Activated T-cell treated with anti-CD3 and anti-CD28 coated beads for 24 hours (primary cell): Measurements from ENCODE around the gene VAV3.
"Not testable (repeated sequence)": the region's sequence is repeated elsewhere in the genome, so short reads cannot be mapped to it uniquely, and the experiment has no call there.

Source experiments
- DNase-seq: peaks from one replicate; pipeline ENCODE4 v3.0.0-alpha.2; 2020; ENCODE audit warnings: low read depth

VAV3 gene

DNA sequence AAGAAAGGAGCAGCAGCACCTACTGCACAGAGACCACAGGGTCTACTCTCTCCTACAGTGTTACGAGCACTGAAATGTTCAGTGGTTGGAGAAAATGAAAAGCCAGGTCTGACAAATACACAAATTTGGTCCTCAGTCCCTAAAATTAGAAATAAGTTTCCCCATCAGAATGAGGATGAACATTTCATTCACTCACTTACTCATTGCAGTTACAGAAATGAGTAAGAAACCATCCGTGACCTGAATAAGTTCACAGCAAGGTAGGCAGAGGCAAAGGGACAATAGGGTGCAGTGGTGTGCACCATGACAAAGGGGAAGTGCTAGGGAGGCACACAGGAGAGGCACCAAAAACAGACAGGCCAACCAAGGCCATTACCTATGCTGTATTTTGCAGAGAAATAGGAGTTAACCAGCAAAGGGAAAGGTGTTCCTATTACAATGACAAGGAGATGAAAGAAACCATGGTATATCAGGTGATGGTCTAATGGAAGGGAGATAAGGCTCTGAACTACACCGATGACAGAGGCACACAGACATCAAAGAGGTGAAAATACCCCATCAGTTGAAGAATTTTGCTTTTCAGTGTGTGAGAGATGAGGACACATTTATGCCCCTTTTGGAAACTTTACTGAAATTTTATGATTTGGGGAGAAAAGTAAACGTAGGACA, 29.4 kb downstream of the VAV3 start:
- peak; percentile 39 for DNase-seq

DNA sequence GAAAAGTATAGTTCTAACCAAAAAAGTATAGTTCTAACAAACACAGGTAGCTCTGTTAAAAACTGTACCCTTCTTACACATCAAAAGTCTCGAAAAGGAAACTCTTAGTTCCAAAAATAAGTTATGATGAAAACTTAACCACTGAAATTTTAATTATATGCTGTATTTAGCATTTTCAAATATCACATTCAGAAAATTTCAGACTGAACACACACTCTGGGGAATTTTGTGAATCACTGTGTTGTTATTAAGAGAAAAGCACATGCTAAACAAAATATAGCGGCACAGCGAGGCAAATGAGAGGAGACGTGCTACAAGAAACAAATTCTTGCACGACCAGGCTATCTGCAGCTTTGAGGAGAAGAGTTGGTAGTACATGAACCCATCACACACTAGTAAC, 30.4 kb downstream of the VAV3 start:
- peak; percentile 7 for DNase-seq

DNA sequence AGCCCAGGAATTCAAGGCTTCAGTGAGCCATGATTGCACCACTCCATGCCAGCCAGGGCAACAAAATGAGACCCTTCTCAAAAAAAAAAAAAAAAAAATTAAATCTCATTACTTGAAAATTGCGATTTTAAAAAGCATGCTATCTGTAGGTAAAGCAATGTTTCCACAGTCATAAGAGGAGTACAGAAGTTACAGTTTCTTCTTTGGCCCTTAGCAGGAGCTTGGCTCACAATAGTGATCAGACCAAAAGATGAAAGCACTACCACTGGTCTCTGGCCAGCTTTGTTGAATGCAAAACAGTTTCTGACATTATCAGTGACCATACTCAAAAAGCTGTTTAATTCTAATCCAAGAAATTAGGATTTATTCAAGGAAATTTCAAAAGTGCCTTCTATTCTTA, 31.2 kb downstream of the VAV3 start:
- DNase-seq: no peak

DNA sequence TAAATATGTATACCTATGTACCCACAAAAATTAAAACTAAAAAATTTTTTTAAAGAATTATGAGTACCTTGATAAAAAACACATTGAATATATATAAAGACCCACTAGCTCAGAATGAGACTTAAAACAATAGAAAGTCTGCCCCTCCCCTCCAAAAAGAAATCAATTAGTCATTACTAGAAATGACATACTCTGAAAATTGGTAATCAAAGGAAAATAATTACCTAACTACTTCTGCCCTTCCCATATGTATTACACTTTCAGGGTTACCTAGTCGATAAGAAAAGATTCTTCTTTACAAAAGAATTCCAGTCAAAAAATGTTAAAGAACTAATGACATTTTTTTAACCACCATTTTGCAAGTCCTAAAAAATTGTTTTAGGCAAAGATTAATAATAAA, 34.7 kb downstream of the VAV3 start:
- no peak for DNase-seq

DNA sequence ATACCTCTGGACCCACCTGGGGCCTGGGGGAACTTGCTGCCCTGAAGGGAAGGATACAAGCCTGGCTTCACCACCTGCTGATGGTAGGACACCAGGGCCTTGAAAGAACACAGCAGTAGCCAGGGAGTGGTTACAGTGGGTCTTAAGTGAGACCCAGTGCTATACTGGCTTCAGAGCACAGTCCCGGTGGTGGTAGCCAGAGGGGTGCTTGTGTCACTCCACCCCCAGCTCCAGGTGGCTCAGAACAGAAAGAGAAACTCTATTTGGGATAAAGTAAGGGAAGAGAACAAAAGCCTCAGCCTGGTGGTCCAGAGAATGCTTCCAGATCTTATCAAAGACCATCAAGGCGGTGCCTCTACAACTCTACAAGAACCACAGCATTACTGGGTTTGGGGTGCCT, 37.2 kb downstream of the VAV3 start:
- no peak for DNase-seq

DNA sequence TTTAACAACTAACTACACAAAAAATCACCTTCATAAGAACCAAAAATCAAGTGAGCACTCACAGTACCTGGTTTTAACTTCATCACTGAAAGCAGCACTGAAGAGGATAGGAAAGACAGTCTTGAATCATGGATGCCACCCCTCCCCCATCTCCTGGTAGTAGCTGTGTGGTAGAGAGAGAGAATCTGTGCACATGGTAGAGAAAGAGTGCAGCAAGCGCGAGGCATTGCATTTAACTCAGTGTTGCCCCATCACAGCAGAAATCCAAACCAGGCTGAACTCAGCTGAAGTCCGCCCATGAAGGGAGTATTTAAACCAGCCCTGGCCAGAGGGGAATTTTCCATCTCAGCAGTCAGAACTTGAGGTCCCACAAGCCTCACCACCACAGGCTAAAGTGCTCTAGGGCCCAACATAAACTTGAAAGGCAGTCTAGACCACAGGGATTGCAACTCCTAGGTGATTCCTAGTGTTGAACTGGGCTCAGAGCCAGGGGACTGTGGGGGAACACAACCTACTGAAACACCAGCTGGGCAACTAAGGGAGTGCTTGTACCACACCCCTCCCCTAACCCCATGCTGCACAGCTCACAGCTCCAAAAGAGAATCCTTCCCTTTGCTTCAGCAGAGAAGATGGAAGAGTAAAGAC, 38.4 kb downstream of the VAV3 start:
- DNase-seq: no peak

DNA sequence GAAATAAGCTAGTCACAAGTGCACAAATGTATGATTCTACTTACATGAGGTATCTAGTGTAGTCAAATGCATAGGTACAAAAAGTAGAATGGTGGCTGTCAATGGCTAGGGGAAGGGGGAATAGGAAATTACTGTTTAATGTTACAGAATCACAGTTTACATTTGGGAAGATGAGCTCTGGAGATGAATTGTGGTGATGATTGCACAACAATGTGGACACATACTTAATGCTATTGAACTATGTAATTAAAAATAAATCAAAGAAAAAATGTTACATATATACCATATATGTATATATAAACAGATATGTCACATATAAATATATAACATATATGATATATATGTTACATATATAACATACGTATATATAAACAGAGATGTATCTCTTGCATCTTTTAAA, 39.4 kb downstream of the VAV3 start:
- no peak for DNase-seq

DNA sequence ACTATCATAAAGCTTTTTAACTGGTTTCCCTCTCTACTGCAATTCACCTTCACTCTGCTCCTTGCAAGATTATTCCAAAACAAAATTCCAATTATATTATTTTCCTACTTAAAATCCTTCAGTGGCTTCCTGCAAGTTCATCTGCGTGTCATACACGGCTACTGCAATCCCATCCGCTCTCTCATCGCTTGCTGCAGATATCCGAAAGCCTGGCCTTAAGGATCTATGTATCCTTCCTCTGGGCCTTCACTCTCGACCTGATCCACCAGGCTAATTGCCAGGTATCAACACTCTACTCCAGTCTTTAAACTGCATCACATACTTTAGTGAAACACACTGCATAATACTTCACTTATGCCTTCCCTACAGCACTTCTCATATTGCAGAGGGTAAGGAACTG, 44.0 kb downstream of the VAV3 start:
- no peak for DNase-seq

DNA sequence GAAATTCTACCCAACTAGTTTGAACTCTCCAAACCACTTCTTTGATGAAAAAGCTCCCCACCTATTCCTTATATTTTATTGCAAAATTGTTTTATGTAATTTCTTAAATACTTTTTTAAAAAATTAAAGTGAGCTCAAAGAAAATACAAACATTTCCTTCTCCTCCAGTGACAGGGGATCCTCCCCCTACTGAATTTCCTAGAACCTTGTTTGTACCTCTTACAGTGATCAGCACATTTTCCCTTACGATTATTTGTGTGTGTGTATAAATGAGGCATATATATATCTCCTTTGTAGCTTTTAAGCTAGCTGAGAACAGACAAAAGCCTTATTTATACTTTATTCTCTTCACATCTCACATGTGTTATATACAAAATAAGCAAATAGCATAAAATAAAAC, 44.4 kb downstream of the VAV3 start:
- no peak for DNase-seq

DNA sequence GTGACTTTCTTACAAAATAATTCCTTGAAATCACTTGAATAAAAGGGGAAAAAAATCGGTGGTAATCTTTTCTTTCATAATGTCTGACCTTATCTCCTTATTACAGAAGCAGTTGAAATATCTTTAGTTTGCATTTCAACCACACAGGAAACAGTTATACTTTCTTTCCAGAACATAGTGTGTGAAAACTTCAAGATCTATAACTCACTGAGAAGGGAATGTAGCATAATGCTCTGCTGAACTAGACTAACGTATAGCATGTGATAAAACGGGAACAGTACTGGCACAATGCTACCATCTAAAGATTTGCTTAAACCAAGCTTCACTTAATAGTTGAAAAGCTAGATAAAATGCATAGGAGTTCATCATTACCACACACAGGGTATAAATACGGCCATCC, 45.0 kb downstream of the VAV3 start:
- DNase-seq: no peak

DNA sequence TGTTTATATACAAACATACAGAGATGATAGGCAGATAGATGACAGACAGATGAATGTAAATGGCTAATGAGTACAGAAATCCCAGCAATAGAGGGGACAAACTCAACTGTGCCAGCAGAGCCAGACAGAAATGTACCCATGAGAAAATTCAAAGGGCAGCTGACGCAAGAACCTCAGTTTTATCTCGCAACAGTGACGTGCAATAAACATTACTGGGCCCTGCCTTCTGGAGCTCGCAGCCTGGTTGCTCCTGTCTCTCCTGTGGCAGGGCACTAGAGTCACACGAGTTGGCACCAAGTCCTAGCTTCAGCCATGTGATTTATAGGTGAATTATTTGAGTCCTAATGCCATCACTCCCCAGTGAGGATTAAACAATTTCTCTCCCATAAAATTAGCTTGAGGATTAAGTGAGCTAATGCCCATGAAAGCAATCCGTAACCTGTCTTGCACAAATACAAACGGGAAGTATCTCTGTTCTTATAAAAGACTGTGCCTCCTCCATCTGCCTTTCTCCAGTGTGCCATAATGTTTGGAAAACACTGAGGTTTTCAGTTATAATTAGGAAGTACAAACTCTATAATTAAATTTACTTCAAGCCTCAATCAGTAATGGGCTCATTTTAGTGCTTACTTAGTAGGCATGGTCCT, 50.7 kb downstream of the VAV3 start:
- no peak for DNase-seq

DNA sequence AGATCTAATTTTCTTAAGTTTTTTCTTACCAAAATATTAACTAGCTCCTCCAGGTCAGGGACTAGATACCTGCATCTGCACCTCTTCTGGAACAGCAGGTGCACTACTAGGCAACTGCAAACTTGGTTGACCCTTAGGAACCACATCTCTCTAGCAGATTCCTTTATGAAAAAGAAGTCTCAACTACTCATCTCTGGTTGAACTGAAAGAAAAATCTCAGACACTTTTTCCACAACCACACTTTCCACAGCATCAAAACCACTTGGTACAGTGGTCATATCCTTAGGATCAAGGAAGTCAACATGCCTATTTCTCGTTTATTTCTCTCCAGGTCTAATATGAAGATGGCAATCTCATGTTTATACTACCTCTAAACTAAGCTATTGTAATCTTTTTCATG, 52.3 kb downstream of the VAV3 start:
- no peak for DNase-seq

DNA sequence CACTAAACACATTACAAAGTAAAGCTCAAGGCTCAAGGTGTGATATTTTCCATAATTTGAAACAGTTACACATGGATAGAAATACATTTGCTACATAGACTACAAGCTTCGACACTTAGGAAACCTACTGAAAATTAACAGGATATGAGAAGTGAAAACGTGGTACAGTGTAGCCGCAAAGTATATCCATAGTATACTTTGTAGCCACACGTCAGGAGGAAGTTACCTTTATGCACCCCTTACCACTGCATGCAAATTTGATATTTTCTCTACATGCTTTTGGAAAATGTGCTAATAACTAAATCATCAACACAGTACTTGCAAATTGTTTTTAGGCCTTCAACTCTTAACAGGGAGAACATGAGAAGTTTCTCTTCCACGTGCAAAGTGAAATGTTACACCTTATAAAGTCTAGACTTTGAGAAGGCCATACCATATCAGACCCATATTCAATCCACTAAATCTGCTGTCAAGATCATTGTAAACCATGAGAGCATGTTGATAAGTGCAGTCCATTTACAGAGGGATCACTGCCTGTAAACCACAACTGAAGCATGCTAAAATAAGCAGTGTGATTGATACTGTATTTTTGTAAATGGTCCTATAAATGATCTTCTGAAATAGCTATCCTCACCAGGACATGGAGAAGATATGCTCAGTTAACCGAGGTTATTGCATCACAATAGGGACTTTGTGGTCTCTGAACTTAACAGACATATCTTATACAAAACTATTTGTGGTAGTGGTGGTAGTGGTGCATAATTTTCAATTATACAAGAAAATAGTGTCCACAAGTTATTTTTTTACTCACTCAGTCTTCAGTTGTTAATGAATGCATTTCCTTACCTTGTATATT, 64.7 kb downstream of the VAV3 start:
- no peak for DNase-seq

DNA sequence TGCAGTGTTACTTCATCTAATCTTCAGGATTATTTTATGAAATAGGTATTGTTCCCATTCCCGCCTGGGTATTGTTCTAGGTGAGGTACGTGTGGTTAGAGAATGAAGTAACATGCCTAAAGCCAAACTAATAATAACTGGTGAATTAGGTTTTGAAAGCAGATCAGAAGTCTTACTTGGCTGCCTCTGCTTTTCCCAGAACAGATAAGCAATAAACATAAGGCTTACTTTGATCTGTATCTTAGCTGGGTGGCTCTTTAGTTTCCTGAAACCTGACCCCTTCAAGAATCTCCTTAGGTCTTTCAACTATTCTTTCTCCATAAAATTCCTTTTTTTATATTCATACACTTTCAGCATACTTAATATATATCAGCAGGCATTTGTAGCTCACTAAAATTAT, 65.3 kb downstream of the VAV3 start:
- DNase-seq: no peak

DNA sequence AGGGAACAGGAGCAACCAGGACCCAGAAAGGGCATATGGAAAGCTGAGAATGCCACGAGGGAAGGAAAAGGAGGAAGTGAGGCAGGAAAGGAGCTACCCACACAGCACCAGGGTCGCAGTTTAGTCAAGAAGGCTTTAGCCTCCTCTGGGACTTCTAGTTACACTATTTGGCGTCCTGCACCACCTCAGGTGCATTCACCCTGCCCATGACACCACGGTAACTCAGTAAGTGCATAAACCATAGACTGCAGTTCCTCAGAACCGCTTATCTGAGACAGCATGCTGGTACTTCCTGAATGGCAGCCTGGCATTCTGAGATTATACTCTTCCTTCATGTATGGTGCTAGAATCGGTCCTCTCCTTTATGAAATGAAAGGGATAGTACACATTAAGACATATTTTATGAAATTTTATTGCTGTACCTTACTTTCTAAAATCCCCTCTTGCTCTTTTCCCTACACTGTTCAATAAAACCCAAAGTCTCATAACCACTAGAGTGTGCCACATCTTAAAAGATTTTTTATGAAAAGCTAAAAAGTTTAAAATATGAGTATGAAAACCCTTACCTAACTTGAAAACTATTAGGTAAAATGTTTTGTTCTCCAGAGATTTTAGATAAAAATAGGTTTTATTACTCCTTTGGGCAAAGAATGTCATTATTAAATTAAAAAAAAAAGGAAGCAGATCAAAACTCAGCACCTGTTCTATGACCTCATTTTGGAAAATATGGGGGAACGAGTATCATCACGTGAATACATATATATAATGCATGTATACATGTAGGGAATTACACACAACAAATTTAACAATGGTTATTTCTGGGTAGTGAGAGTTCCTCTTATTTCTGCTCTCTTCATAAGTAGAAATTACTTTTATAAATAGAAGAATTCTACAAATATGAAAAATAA, 67.3 kb downstream of the VAV3 start:
- peak; percentile 1 for DNase-seq

DNA sequence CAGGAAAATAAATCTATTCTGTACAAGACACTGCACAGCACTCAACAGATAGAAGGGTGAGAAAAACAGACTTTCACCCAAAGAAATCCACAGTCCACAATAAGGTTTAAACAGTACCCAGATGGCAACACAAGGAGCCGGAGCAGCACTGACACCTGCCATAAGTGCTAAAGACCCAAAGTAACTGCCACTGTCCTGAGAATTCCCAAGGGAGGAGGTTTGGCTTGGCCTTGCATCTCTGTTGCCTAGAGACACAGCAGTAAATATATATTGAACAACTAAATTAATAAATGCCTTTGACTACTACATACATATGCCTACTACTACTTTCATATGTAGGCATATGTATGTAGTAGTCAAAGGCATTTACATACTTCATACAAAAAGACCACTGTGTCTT, 68.0 kb downstream of the VAV3 start:
- DNase-seq: no peak

DNA sequence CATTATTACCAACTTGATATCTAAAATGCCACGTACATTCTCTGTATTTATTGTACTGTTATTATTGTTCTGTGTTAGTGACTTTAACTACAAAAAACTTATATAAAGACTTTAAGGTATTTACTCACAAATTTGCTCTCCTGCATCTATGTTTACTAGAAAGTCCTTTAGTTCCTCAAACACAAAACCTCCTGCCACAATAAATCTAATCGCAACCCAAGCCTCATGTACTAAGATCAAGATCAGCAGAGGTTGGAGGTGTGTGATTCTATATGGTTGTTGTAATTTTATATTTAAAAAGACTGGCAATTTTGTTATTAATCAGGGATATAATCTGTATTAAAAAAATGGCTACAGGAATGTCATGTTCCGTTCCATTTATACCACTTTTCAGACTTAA, 68.6 kb downstream of the VAV3 start:
- DNase-seq: no peak

DNA sequence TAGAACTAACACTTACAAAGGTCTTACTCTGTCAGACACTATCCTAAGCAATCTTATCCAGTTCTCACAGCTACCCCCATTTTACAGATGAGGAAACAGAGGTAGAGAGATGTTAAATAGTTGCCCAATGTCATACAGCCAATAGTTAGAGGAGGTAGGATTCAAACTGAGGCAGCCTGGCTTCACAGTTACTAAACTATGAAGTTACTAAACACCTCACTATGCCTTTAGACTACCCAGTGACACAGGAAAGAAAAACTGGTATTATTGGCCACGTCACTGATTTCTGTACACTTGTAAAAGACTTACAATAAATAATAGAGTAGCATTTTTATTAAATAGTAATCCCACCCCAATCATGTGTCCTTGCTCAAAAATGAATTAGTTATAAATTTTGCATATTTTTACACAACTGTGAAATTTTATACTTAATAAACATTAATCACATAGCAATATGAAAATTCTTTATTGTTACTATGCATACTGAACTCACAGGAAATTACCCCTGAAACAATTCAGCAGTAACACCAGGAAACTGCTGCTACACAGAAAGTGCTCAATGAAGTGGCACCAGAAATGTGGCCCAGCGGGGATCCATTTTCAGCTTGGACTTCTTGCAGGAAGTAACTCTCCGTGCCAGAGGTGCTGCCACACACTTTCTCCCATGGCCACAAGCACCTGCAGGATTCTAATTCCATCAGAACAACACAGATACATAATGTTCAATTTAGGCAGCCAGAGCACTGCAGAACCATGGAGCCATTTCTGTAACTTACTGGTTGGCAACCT, 69.4 kb downstream of the VAV3 start:
- no peak for DNase-seq

DNA sequence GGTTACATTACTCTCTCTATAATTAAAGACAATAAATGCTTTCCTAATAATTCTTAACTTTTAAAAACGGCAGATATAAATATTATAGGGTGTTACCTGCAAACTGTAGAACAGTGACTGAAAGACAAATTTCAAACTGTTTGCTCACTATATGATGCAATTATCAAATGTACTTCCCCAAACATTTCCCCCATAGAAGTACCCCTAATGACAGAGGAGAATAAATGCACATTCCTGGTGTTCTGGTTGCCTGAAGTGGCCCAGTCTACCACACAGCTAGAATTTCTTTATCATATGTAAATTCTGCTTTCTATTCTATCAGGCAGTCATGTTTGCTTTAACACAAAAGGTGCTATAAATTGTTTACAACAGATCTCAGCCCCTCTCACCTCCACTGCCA, 70.4 kb downstream of the VAV3 start:
- no peak for DNase-seq

DNA sequence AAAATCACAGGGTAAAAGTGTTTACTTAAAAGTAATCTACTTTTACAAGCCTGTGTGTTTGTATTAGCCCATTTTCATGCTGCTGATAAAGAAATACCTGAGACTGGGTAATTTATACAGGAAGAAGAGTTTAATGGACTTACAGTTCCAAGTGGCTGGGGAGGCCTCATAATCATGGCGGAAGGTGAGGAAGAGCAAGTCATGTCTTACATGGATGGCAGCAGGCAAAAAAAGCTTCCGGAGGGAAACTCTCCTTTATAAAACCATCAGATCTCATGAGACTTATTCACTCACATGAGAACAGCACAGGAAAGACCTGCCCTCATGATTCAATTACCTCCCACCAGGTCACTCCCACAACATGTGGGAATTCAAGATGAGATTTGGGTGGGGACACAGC, 71.6 kb downstream of the VAV3 start:
- not testable (repeated sequence) for DNase-seq

DNA sequence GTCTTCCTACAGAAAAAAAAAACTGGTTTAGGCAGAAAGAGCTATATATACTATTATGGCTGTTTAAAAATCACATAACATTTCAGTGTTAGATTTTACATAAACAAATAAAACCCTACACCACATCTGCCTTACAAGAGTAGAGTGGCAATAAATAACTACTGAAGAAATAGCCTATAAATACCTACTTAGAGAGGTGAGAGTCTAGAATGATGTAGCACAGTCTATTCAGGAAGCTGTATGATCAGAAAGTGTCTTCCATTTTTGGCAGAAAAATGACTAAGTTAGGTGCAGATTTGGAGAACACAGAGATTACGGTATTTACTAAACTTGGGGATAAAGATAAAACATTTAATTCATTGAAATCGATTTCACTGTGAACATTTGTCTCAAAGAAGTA, 75.5 kb downstream of the VAV3 start:
- DNase-seq: no peak
